Embryonic facial prominence (tissue), 1 donor: Measurements from ENCODE around the gene ANKRD33B.

Experiments
- DNase-seq: peaks from one replicate; pipeline ENCODE4 v3.0.0-alpha.2; 2016; ENCODE audit errors: extremely low spot score

Gene ANKRD33B

GRCh38 chr5:10699281-10699874 lies 135.5 kb downstream of the ANKRD33B start:
- DNase-seq, result no peak

- no peak for DNase-seq
These were observed 136.1 kb downstream of the ANKRD33B start for GRCh38 chr5:10699987-10700386.

GRCh38 chr5:10700516-10700915 lies 136.6 kb downstream of the ANKRD33B start:
- no peak for DNase-seq

GRCh38 chr5:10701567-10702039 lies 137.7 kb downstream of the ANKRD33B start:
- no peak for DNase-seq

GRCh38 chr5:10702040-10702629 lies 138.3 kb downstream of the ANKRD33B start:
- no peak for DNase-seq

- no peak for DNase-seq
These were observed 139.1 kb downstream of the ANKRD33B start for GRCh38 chr5:10702911-10703491.

GRCh38 chr5:10703676-10704075 lies 139.8 kb downstream of the ANKRD33B start:
- DNase-seq, result no peak

GRCh38 chr5:10704949-10705621 lies 141.2 kb downstream of the ANKRD33B start:
- no peak for DNase-seq

- no peak for DNase-seq
These were observed 141.9 kb downstream of the ANKRD33B start for GRCh38 chr5:10705747-10706146.

GRCh38 chr5:10706326-10706725 lies 142.5 kb downstream of the ANKRD33B start:
- no peak for DNase-seq
